ENCODE results near the gene EIF2S3. TPM values are rescaled to one million over a fixed set of nuclear protein-coding genes. Genes with fewer than 3 reads are reported as not detected.

EIF2S3 gene
- total and polyA plus RNA-seq, 2 experiments from 2014 or later, result 76.4 to 246 TPM

- Histone ChIP-seq H3K36me3 (no peaks in the 10 kb centered on the region), H3K4me1 (ENCODE audit: low read depth) (no peaks in the 10 kb centered on the region), H3K4me3 (no peak overlapping the region), H3K27me3 (no peaks in the 10 kb centered on the region), H3K9me3 (ENCODE audit: low read depth) (no peaks in the 10 kb centered on the region), H3K27ac (no peak overlapping the region)
- DNase-seq (ENCODE audit: low read depth in 1 of 2, low spot score in 1 of 2), result no peak
- TF ChIP-seq CTCF (IDR thresholded peaks at IDR 0.05; ENCODE audit: low read depth, low read length), result no peak
Observed at GRCh38 chrX:24097741-24098260, 43.0 kb downstream of the EIF2S3 start.

GRCh38 chrX:24098932-24099331 lies 44.2 kb downstream of the EIF2S3 start:
- Histone ChIP-seq H3K27me3 (no peaks in the 10 kb centered on the region), H3K4me1 (ENCODE audit: low read depth) (no peaks in the 10 kb centered on the region), H3K27ac (no peak overlapping the region), H3K36me3 (no peaks in the 10 kb centered on the region), H3K4me3 (no peak overlapping the region), H3K9me3 (ENCODE audit: low read depth) (no peaks in the 10 kb centered on the region)
- no peak for DNase-seq (ENCODE audit: low read depth in 1 of 2, low spot score in 1 of 2)
- no peak for TF ChIP-seq CTCF (IDR thresholded peaks at IDR 0.05; ENCODE audit: low read depth, low read length)

- Histone ChIP-seq H3K27ac (no peak overlapping the region), H3K27me3 (no peaks in the 10 kb centered on the region), H3K9me3 (ENCODE audit: low read depth) (no peaks in the 10 kb centered on the region), H3K36me3 (no peaks in the 10 kb centered on the region), H3K4me3 (no peak overlapping the region), H3K4me1 (ENCODE audit: low read depth) (no peaks in the 10 kb centered on the region)
- no peak for DNase-seq (ENCODE audit: low read depth in 1 of 2, low spot score in 1 of 2)
- no peak for TF ChIP-seq CTCF (IDR thresholded peaks at IDR 0.05; ENCODE audit: low read depth, low read length)
Observed at GRCh38 chrX:24099394-24099793, 44.6 kb downstream of the EIF2S3 start.

- Histone ChIP-seq H3K27me3 (no peaks in the 10 kb centered on the region), H3K36me3 (no peaks in the 10 kb centered on the region), H3K9me3 (ENCODE audit: low read depth) (no peaks in the 10 kb centered on the region), H3K27ac (no peak overlapping the region), H3K4me3 (no peak overlapping the region), H3K4me1 (ENCODE audit: low read depth) (no peaks in the 10 kb centered on the region)
- peak in 1 of 2 donors; percentile 48 for DNase-seq (ENCODE audit: low read depth in 1 of 2, low spot score in 1 of 2)
- no peak for TF ChIP-seq CTCF (IDR thresholded peaks at IDR 0.05; ENCODE audit: low read depth, low read length)
Observed at GRCh38 chrX:24100713-24101112, 46.0 kb downstream of the EIF2S3 start.

GRCh38 chrX:24110069-24110468 lies 55.3 kb downstream of the EIF2S3 start:
- Histone ChIP-seq H3K4me1 (ENCODE audit: low read depth) (no peaks in the 10 kb centered on the region), H3K27me3 (no peaks in the 10 kb centered on the region), H3K36me3 (no peaks in the 10 kb centered on the region), H3K9me3 (ENCODE audit: low read depth) (no peaks in the 10 kb centered on the region), H3K4me3 (no peak overlapping the region), H3K27ac (no peak overlapping the region)
- no peak for TF ChIP-seq CTCF (IDR thresholded peaks at IDR 0.05; ENCODE audit: low read depth, low read length)
- DNase-seq (ENCODE audit: low read depth in 1 of 2, low spot score in 1 of 2), result peak; percentile 10 to 47

- no peaks in the 10 kb centered on the region for H3K36me3 ChIP-seq
- DNase-seq (ENCODE audit: low read depth in 1 of 2, low spot score in 1 of 2), result no peak
- no peaks in the 10 kb centered on the region for H3K9me3 ChIP-seq (ENCODE audit: low read depth)
- no peaks in the 10 kb centered on the region for H3K27me3 ChIP-seq
- H3K4me3 ChIP-seq, result no peak overlapping the region
- TF ChIP-seq CTCF (IDR thresholded peaks at IDR 0.05; ENCODE audit: low read depth, low read length), result no peak
- H3K4me1 ChIP-seq (ENCODE audit: low read depth), result no peaks in the 10 kb centered on the region
- no peak overlapping the region for H3K27ac ChIP-seq
Observed at GRCh38 chrX:24113181-24113580, 58.4 kb downstream of the EIF2S3 start.
